ENCODE results near the gene COL23A1. TPM values are rescaled to one million over a fixed set of nuclear protein-coding genes. Genes with fewer than 3 reads are reported as not detected.

The COL23A1 gene
- polyA plus RNA-seq, 3 donors, result 0.11 to 0.21 TPM; not detected in 1

GRCh38 chr5:178335302-178336030 is 254.7 kb downstream of the COL23A1 start:
- 46% methylated on average over 7 of the region's 8 CpGs for WGBS (ENCODE audit: insufficient coverage)
- DNase-seq, result peak in 2 of 3 donors; percentile 31 to 50
- Mint-ChIP-seq H3K27me3 (ENCODE audit: low read depth in 3 of 3) (peaks cover 0 to 3% (median 3%) of the 10 kb centered on the region in 3 donors), H3K9me3 (peaks cover 0 to 1% (median 0%) of the 10 kb centered on the region in 7 donors), H3K36me3 (no peaks in the 10 kb centered on the region), H3K4me1 (peaks cover 31% of the 10 kb centered on the region), H3K4me3 (peak overlapping the region; percentile 32 to 81), H3K27ac (peak overlapping the region; percentile 54 to 96 (median 73))
- Histone ChIP-seq H3K4me2 (replicated peaks; ENCODE audit: extremely low read depth, low read length, poor library complexity, severe bottlenecking) (peak overlapping the region; percentile 26), H3K79me2 (ENCODE audit: insufficient read depth, low read length) (no peaks in the 10 kb centered on the region), H4K20me1 (ENCODE audit: insufficient read depth, low read length) (no peaks in the 10 kb centered on the region), H3K4me1 (ENCODE audit: control insufficient read depth in 1 of 2, insufficient read depth in 2 of 2, low read length in 2 of 2) (peaks cover 29 to 35% of the 10 kb centered on the region in 2 donors), H2AFZ (ENCODE audit: insufficient read depth, low read depth, low read length, poor library complexity, severe bottlenecking) (peak overlapping the region; percentile 16), H3K27ac (ENCODE audit: low read depth in 1 of 2, low read length in 2 of 2) (peak overlapping the region; percentile 36 to 69), H3K36me3 (replicated peaks in 1 of 2; ENCODE audit: control insufficient read depth in 1 of 2, insufficient read depth in 2 of 2, low read length in 2 of 2) (no peaks in the 10 kb centered on the region), H3K9me3 (replicated peaks in 1 of 2; ENCODE audit: control insufficient read depth in 1 of 2, insufficient read depth in 1 of 2, low read length in 2 of 2) (no peaks in the 10 kb centered on the region), H3K9ac (ENCODE audit: insufficient read depth, low read length, poor library complexity, severe bottlenecking) (no peak overlapping the region), H3K4me3 (replicated peaks in 1 of 3; ENCODE audit: low read depth in 2 of 3, low read length in 3 of 3) (peak overlapping the region in 1 of 3 experiments; percentile 38), H3K27me3 (ENCODE audit: control insufficient read depth in 2 of 2, insufficient read depth in 2 of 2, low read length in 2 of 2) (no peaks in the 10 kb centered on the region)
- TF ChIP-seq CTCF (IDR thresholded peaks at IDR 0.05), result no peak
- intact Hi-C loops (cut with micrococcal nuclease), result no loop called here

- Mint-ChIP-seq H3K4me3 (peak overlapping the region; percentile 32 to 81), H3K27me3 (ENCODE audit: low read depth in 3 of 3) (peaks cover 0 to 3% (median under 1%) of the 10 kb centered on the region in 3 donors), H3K9me3 (peaks cover 0 to 1% (median 0%) of the 10 kb centered on the region in 7 donors), H3K4me1 (peaks cover 25% of the 10 kb centered on the region), H3K27ac (peak overlapping the region; percentile 54 to 96 (median 73)), H3K36me3 (no peaks in the 10 kb centered on the region)
- WGBS (ENCODE audit: insufficient coverage), result 19% methylated on average over 5 of the region's 8 CpGs
- Histone ChIP-seq H3K9me3 (replicated peaks in 1 of 2; ENCODE audit: control insufficient read depth in 1 of 2, insufficient read depth in 1 of 2, low read length in 2 of 2) (no peaks in the 10 kb centered on the region), H3K27me3 (ENCODE audit: control insufficient read depth in 2 of 2, insufficient read depth in 2 of 2, low read length in 2 of 2) (no peaks in the 10 kb centered on the region), H3K4me1 (ENCODE audit: control insufficient read depth in 1 of 2, insufficient read depth in 2 of 2, low read length in 2 of 2) (peaks cover 23 to 35% of the 10 kb centered on the region in 2 donors), H3K27ac (ENCODE audit: low read depth in 1 of 2, low read length in 2 of 2) (peak overlapping the region; percentile 36 to 69), H3K4me2 (replicated peaks; ENCODE audit: extremely low read depth, low read length, poor library complexity, severe bottlenecking) (peak overlapping the region; percentile 26), H3K36me3 (replicated peaks in 1 of 2; ENCODE audit: control insufficient read depth in 1 of 2, insufficient read depth in 2 of 2, low read length in 2 of 2) (no peaks in the 10 kb centered on the region), H3K79me2 (ENCODE audit: insufficient read depth, low read length) (no peaks in the 10 kb centered on the region), H3K4me3 (replicated peaks in 1 of 3; ENCODE audit: low read depth in 2 of 3, low read length in 3 of 3) (peak overlapping the region in 1 of 3 experiments; percentile 38), H4K20me1 (ENCODE audit: insufficient read depth, low read length) (no peaks in the 10 kb centered on the region), H3K9ac (ENCODE audit: insufficient read depth, low read length, poor library complexity, severe bottlenecking) (no peak overlapping the region), H2AFZ (ENCODE audit: insufficient read depth, low read depth, low read length, poor library complexity, severe bottlenecking) (peak overlapping the region; percentile 16)
- DNase-seq, result peak; percentile 38 to 72 (median 65)
- TF ChIP-seq CTCF (IDR thresholded peaks at IDR 0.05), result no peak
- intact Hi-C loops (cut with micrococcal nuclease), result no loop called here
Observed at GRCh38 chr5:178334861-178335260, 255.3 kb downstream of the COL23A1 start.
